Gastrocnemius medialis (tissue), 4 donors: ENCODE measurements around the gene MRGPRX2. TPM values are rescaled to one million over a fixed set of nuclear protein-coding genes. Genes with fewer than 3 reads are reported as not detected.

Experiments
- ATAC-seq, 2 donors: fragments of 150-250 bp; one replicate each; pipeline ENCODE4 v1.9.1; 2016
- DNase-seq, 2 donors: peaks; one replicate each; pipeline ENCODE4 v3.0.0-alpha.2; 2019
- H3K27ac ChIP-seq, 4 donors: fragments of 200-600 bp; sonication (generic); 1 replicate in 1 of 4; 2 replicates in 3 of 4; pipeline ENCODE4 v1.5.1; 2016 to 2018; ENCODE audit warnings: mild to moderate bottlenecking in 2 of 4, moderate library complexity in 1 of 4
- H3K27me3 ChIP-seq, 3 donors: fragments of 200-600 bp; sonication (generic) in 2 of 3; 1 replicate in 1 of 3; 2 replicates in 2 of 3; pipeline versions ENCODE4 v1.5.1 to v1.6.0; 2016 to 2019; ENCODE audit warnings: mild to moderate bottlenecking in 1 of 3, moderate library complexity in 1 of 3
- H3K36me3 ChIP-seq, 2 donors: fragments of 200-600 bp; sonication (generic) in 1 of 2; one replicate each; pipeline ENCODE4 v1.5.1; 2017 to 2018
- H3K4me1 ChIP-seq, 2 donors: fragments of 200-600 bp; sonication (generic) in 1 of 2; one replicate each; pipeline ENCODE4 v1.5.1; 2016 to 2017; ENCODE audit warnings: mild to moderate bottlenecking in 2 of 2
- H3K4me3 ChIP-seq, 4 donors: fragments of 200-600 bp; sonication (generic) in 3 of 4; 1 replicate in 1 of 4; 2 replicates in 3 of 4; pipeline ENCODE4 v1.5.1; 2016 to 2019; ENCODE audit warnings: mild to moderate bottlenecking in 2 of 4
- H3K9me3 ChIP-seq, 3 donors: fragments of 200-600 bp; sonication (generic) in 2 of 3; 1 replicate in 1 of 3; 2 replicates in 2 of 3; pipeline ENCODE4 v1.5.1; 2016 to 2019
- CTCF ChIP-seq, 5 experiments: fragments of 450-650 bp in 3 of 5; fragments of 200-600 bp in 2 of 5; sonication (generic) in 2 of 5; IDR thresholded peaks in 4 of 5; conservative IDR thresholded peaks in 1 of 5; 1 replicate in 4 of 5; 2 replicates in 1 of 5; pipeline ENCODE4 v1.5.1; 2016 to 2019; ENCODE audit warnings: antibody characterized with exemption in 5 of 5, mild to moderate bottlenecking in 3 of 5, moderate library complexity in 3 of 5
- POLR2A ChIP-seq, 2 donors: fragments of 450-650 bp; IDR thresholded peaks; one replicate each; pipeline ENCODE4 v1.6.1; 2017; ENCODE audit warnings: antibody characterized with exemption in 2 of 2, mild to moderate bottlenecking in 2 of 2, moderate library complexity in 2 of 2
- in situ Hi-C, 4 donors: fragments of 200-750 bp; cut with MboI; loops; one replicate each; pipeline versions ENCODE4 v1.15.0 to v1.8.0; 2017; ENCODE audit warnings: low sequenced_read_pairs in 4 of 4
- intact Hi-C: fragments of 100-400 bp; cut with DNase I; formaldehyde crosslinking; loops from one replicate; pipeline ENCODE4 v1.15.1; 2023; ENCODE audit warnings: low total_unique reads
- total RNA-seq, 4 donors: library from RNA; depleted of rRNA; stranded (reverse); fragments of >200 nt; gene quantifications; one replicate each; pipeline versions ENCODE4 v1.1.0 to v1.2.3, GENCODE V29; 2016

The MRGPRX2 gene
- total RNA-seq, 4 donors from 2014 or later, result not detected

GRCh38 chr11:19101796-19102520 is 41.4 kb upstream of the MRGPRX2 start:
- intact Hi-C loops, result no loop called here
- H3K9me3 ChIP-seq, result no peaks in the 10 kb centered on the region
- no peak overlapping the region for H3K27ac ChIP-seq
- H3K4me1 ChIP-seq, result no peaks in the 10 kb centered on the region
- ATAC-seq (no peak), DNase-seq (no peak)
- H3K36me3 ChIP-seq, result no peaks in the 10 kb centered on the region
- H3K27me3 ChIP-seq, result no peaks in the 10 kb centered on the region
- TF ChIP-seq POLR2A (IDR thresholded peaks at IDR 0.05) (no peak), CTCF (IDR thresholded peaks at IDR 0.05 in 4 of 5, conservative IDR thresholded peaks at IDR 0.05 in 1 of 5) (no peak)
- in situ Hi-C loops, result no loop called here
- no peak overlapping the region for H3K4me3 ChIP-seq

GRCh38 chr11:19100885-19101284 is 40.4 kb upstream of the MRGPRX2 start:
- in situ Hi-C loops, result no loop called here

GRCh38 chr11:19099093-19099492 is 38.6 kb upstream of the MRGPRX2 start:
- in situ Hi-C loops (no loop called here), intact Hi-C loops (no loop called here)
- H3K9me3 ChIP-seq, result no peaks in the 10 kb centered on the region
- no peak overlapping the region for H3K27ac ChIP-seq
- no peaks in the 10 kb centered on the region for H3K27me3 ChIP-seq
- no peak overlapping the region for H3K4me3 ChIP-seq
- no peaks in the 10 kb centered on the region for H3K4me1 ChIP-seq
- DNase-seq (no peak), ATAC-seq (no peak)
- TF ChIP-seq POLR2A (IDR thresholded peaks at IDR 0.05) (no peak), CTCF (IDR thresholded peaks at IDR 0.05 in 4 of 5, conservative IDR thresholded peaks at IDR 0.05 in 1 of 5) (no peak)
- H3K36me3 ChIP-seq, result no peaks in the 10 kb centered on the region

More at GRCh38 chr11:19100885-19101284, 40.4 kb upstream of the MRGPRX2 start:
- DNase-seq (no peak), ATAC-seq (no peak)
- H3K4me1 ChIP-seq, result no peaks in the 10 kb centered on the region
- no peaks in the 10 kb centered on the region for H3K27me3 ChIP-seq
- no peak overlapping the region for H3K4me3 ChIP-seq
- intact Hi-C loops, result no loop called here
- no peak overlapping the region for H3K27ac ChIP-seq
- no peaks in the 10 kb centered on the region for H3K36me3 ChIP-seq
- H3K9me3 ChIP-seq, result no peaks in the 10 kb centered on the region
- TF ChIP-seq POLR2A (IDR thresholded peaks at IDR 0.05) (no peak), CTCF (IDR thresholded peaks at IDR 0.05 in 4 of 5, conservative IDR thresholded peaks at IDR 0.05 in 1 of 5) (no peak)

GRCh38 chr11:19094859-19095258 is 34.3 kb upstream of the MRGPRX2 start:
- intact Hi-C loops, result no loop called here
- no peak overlapping the region for H3K4me3 ChIP-seq
- in situ Hi-C loops, result no loop called here

More at GRCh38 chr11:19094859-19095258, 34.3 kb upstream of the MRGPRX2 start:
- no peaks in the 10 kb centered on the region for H3K4me1 ChIP-seq
- DNase-seq (no peak), ATAC-seq (no peak)
- H3K36me3 ChIP-seq, result no peaks in the 10 kb centered on the region
- TF ChIP-seq POLR2A (IDR thresholded peaks at IDR 0.05) (no peak), CTCF (IDR thresholded peaks at IDR 0.05 in 4 of 5, conservative IDR thresholded peaks at IDR 0.05 in 1 of 5) (no peak)
- no peaks in the 10 kb centered on the region for H3K9me3 ChIP-seq
- H3K27me3 ChIP-seq, result peaks cover 0 to 2% (median 0%) of the 10 kb centered on the region in 3 donors
- H3K27ac ChIP-seq, result no peak overlapping the region
